ENCODE measurements around the gene WNT2.
"Not testable (repeated sequence)": the region's sequence is repeated elsewhere in the genome, so short reads cannot be mapped to it uniquely, and the experiment has no call there.

The WNT2 gene

DNA sequence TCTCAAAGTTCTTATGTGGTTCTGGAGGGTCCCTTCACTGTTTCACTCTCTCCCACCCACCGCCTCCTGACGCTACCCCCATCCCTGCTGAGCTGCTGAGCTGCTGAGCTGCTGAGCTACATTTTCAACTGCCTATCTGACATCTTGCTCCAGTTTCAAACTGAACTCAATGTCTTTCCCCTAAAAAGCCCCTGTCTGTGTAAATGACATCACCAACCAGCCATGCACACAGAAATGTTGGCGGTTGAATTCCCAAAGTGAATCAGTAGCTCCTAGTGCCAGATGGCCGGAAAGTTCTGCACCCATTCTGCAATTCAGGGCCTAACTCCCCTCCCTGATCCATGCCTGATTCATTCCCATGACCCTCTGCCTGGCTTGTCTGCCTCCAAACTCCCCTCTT lies 71.2 kb downstream of the WNT2 start:
- DNase-seq: no peak

DNA sequence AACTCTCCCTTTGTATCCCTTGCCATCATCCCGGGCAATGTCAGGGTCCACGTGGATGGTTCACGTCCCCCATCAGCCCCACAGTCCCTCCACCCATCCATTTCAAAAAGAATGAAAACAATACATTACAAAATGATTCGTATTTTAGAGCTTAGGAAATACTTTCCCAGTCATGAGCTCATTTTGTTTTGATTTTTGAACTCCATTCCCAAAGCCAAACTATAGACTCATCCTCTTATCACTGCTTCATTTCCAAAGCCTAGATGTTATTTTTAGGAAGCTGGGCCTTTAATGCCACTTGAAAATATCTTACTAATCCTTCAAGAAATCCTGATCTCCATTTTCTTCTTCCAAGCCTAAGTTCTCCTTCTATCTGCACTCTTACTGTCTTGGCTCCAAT lies 72.1 kb downstream of the WNT2 start:
- DNase-seq: no peak

DNA sequence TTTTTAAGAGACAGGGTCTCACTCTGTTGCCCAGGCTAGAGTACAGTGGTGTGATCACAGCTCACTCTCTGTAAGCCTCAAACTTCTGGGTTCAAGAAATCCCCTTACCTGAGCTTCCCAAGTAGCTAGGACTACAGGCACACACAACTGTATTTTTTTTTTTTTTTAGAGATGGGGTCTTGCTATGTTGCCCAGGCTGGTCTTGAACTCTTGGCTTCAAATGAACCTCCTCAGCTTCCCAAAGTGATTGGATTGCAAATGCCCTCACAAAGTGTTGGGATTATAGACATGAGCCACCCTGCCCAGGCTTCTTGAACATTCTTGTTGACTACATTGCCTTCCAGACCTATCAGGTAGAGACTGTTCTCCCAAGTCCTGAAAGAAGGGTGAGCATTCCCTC lies 72.6 kb downstream of the WNT2 start:
- no peak for DNase-seq

DNA sequence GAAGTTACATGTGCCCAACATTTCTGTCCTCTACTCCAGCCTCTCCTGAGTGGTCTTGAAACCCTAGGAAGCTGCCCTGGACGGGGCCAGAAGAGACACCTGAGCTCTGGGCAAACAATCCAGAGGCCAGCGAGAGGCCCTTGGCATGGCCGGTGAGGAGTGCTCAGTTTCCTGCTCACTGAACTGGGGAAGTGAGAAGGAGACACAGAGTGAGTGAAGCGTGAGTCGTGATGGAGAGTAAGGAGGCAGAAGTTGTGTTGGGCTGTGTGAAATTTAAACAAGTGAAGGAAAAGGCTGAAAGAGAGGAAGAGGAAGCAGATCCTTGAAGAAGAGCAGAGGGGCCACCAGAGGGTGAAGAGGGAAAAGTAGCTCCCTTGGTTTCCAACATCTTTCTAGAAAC lies 73.2 kb downstream of the WNT2 start:
- no peak for DNase-seq

DNA sequence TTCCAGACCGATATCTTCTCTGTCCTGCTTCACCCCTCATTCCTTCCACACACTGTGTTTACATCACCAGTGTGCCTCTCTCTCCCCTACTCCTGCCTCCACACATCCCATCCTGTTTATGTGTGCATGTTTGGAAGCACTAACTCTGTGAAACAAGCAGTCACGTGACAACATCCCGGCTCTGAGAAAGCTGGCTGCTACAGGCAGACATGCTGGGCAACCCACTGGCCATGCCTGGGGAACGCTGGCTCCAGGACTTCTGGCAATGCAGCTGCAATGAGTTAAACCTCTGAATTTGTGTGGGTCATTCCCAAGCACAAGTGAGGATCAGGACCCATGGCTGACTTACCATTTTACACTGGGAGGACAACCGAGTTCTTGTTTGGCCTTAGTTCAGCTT lies 74.0 kb downstream of the WNT2 start:
- no peak for DNase-seq

DNA sequence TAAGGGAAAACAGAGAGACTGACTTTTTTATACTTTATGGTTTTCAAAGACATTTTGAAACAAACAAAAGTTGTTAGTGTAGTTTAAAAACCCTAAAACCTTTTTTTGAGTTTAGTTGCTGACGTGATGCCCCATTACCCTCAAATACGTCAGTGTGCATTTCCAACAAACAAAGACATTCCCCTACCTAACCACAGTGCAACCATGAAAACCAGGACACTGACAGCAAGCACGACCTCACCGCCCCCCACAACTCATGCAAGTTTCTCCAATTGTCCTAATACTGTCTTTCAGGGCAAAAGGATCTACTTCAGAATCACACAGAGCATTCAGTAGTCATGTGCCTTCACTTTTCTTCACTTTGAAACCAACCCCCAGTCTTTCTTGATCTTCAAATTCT lies 75.0 kb downstream of the WNT2 start:
- DNase-seq: no peak

DNA sequence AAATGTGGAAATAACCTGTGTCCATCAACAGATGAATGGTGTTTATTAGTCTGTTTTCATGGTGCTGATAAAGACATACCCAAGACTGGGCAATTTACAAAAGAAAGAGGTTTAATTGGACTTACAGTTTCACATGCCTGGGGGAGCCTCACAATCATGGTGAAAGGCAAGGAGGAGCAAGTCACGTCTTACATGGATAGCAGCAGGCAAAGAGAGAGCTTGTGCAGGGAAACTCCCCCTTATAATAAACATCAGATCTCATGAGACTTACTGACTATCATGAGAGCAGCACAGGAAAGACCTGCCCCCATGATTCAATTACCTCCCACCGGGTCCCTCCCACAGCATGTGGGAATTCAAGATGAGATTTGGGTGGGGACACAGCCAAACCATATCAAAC lies 77.2 kb downstream of the WNT2 start:
- not testable (repeated sequence) for DNase-seq

DNA sequence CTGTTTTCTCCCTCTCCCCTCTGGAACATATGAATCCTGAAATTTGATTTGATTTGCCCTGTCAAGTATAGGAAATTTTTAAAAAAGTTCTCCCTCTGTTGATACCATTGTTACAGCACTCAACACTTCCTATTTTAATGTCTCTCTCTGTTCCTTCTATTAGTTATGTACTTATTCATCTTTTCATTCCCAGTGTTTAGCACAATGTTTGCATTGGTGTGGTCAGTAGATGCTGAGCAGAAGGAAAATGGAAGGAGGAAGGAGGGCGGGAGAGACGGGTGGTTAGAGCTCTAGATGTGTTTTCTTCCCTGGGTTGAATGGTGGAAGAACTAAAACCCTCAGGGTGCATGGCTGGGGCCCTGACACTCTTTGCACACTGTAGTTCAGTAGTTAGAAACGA lies 79.5 kb downstream of the WNT2 start:
- no peak for DNase-seq

DNA sequence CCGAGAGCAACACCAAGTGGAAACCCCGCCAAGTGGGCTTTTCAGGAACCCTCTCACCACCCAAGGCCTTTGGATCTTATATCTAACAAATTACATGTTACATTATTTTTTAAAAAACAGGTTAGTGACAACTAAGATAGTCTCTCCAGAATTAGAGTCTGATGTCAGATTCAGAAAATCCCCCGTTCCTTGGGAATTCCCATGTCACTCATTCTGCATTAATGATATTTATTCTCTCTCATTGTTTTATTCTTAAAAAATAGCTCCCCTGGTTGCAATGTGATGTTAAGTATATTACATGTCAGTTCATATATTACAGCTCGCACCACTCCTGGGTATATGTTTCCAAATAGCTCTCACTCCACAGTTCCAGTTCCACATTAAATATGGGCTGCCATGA lies 81.8 kb downstream of the WNT2 start:
- no peak for DNase-seq

DNA sequence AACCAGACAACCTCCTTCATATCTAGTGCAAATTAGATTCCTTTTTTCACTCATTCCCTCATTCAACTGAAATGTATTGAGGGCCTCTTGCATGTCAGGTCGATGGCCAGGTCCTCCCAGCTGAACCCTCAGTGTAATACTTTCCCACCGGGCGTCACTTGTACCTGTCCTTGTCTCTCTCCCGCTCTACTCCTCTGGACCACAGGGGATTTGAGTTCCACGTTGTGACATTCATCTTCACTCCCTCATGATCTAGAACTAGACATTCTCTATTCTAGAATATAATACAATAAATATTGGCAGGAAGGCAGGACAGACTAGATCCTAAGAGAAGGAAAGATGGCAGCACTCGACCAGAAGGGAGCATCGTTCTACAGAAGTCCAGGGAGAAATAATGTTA lies 83.9 kb downstream of the WNT2 start:
- DNase-seq: no peak

DNA sequence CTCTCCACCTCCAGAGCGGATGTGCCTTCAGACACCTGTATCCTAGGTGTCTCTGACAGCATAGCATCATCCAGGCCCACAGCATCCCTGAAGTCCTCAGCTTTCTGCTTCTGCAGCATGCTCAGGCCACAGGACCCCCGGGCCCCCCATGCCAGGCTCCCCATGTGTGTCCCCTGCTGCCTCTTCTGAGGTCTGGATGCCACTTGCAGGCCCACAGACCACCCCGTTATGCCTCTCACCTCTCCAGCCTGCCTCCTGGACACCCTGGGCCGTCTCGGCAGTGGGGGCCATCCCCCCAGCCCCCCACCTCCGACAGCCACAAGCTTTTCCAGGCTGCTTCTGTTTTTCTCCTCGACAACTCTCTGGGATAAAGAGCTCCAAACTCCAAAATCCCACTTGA lies 84.4 kb downstream of the WNT2 start:
- DNase-seq: no peak

DNA sequence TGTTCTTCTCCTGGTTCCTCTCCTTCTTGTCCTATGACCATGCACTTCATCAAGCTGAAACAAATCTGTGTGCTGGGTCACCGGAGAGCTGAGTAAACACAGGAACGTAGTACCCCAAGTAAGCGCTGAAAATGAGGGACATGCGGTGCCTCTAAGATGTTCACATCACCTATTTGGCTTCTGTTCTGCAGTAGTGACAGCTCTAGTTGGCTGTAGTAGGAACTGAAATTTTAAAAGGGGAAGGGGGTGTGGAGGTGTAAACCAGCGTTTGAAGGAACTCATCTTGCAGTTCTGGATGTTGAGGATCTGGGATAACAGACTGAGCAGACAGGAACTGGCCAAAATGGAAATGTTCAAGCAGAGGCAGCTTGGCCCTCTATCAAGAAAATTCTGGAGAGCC lies 85.2 kb downstream of the WNT2 start:
- DNase-seq: no peak

DNA sequence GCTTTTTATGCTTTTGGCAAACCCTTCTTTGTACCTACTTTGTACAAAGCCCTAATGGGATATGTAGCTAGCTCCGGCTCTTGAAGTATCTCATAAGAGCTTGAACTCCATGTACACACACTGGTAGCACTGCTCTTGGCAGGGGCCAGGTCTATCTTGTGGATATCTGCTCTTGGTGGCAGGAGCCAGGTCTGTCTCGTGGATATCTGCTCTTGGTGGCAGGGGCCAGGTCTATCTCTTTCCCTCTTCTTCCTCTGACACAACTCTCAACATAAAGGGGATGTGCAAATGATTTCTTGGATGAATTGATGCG lies 91.9 kb downstream of the WNT2 start:
- no peak for DNase-seq

DNA sequence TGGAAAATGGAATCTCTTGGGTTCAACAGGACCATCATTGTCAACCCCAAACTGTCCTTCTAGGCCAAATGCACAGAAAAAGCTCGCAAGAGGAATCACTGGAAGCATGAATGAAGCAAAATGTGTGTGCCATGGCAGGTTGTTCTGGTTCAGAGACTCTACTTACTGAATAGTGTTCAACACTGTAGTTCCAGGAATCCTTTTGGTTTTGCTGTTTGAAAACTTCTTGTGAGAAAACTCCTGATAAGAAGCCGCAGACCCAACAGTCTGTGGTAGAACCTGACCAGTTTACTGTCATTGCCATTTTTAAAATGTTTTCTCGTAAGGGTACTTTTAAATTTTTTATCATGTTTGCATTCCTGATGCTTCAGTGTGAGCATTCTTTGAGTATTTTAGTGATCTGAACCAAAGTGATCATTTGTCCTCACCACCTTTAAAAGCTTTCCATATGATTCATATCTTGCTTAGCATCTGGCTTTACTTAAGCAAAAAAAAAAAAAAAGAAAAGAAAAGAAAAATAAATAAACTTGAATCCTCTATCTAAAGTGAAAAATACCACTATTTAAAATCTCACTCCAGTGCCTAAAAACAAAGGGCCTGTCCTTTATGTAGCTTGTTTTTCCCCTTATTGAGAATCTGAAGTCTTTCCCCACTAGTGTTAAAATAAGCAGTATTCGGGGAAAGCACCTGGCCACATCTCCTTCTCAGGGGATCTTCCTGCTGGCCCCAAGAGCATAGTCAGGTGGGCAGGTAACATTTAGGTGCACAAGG lies 92.4 kb downstream of the WNT2 start:
- no peak for DNase-seq

DNA sequence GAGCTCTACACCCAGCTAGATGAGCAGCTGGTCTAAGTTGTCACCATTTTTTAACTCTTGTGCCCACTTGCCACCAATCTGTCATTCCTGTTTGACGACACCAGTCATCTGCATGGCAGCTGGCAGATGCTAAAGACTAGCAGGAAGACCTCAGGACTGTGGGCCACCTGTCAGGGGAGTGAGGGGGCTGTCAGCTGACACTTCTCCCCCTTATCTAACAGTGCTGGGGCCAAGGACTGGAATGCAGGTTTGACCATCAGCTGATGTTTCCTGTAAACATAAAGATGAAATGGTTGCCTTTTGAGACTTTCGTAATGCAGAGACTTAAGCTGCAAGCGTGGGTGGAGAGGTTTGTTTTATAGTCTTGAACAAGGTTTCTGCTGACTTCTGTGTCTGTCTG lies 93.5 kb downstream of the WNT2 start:
- no peak for DNase-seq

DNA sequence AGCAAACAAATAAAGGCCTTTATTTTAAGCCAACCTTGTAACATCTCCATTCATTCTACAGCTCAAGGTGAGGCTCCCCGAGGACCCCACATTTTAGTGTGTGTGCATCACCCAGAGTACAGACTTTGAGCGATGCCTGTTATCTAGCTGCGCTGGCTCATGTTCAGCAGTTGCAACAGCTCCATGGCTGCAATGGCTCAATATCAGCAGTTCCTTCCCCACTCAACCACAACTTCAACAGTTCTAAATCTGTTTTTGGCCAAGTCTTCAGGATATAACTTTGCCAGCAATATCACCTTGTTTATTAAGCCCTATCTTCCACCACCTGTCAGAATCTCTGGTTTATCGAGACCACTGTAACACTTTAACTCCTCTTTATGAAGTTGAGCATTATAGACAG lies 95.8 kb downstream of the WNT2 start:
- DNase-seq: no peak

DNA sequence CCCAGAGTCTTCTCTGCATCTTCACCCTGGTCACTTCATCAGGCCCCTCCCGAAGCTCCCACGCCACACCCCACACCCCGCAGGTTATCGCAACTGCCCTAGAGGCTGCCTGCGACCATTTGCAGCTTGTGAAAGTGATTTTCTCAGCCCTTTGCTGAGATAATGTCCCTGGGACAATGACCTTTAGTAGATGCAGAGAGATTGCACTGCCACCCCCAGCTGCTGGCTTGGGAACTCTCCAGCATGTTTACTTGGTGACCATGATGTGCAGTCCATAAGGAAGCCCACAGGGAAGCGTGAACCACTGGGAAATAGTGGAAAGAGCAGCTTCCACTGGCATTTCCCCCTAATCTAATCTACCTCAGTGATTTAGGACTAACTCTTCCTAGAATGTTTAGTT lies 97.3 kb downstream of the WNT2 start:
- DNase-seq: no peak
